HL-60 (cell line): ENCODE measurements around the gene RGS6.

Source experiments
- DNase-seq, 2 experiments: peaks; one replicate each; pipeline ENCODE4 v3.0.0-alpha.2; 2010 to 2020; ENCODE audit warnings: low read depth in 1 of 2, low spot score in 1 of 2
- H3K27ac ChIP-seq: fragments of 250-450 bp; sonication (Bioruptor Pico); replicated peaks from 2 replicates; pipeline ENCODE4 v1.5.1; 2020; ENCODE audit warnings: mild to moderate bottlenecking, moderate library complexity
- H3K27me3 ChIP-seq: fragments of 250-450 bp; sonication (Bioruptor Pico); 2 replicates; pipeline ENCODE4 v1.5.1; 2021; ENCODE audit warnings: mild to moderate bottlenecking, moderate library complexity; ENCODE audit not compliant: insufficient read depth, poor library complexity, severe bottlenecking
- H3K4me3 ChIP-seq: replicated peaks from 2 replicates; pipeline ENCODE4 v1.5.1; 2011; ENCODE audit warnings: mild to moderate bottlenecking, control low read depth, low read length; ENCODE audit not compliant: insufficient read depth
- GABPA ChIP-seq: IDR thresholded peaks from 2 replicates; pipeline ENCODE4 v1.6.1; 2012; ENCODE audit warnings: low read depth
- POLR2AphosphoS5 ChIP-seq: IDR thresholded peaks from 2 replicates; pipeline ENCODE4 v1.6.1; 2012; ENCODE audit warnings: low read depth
- SPI1 ChIP-seq: IDR thresholded peaks from 2 replicates; pipeline ENCODE4 v1.6.1; 2012; ENCODE audit warnings: low read depth, mild to moderate bottlenecking, borderline replicate concordance
- TF ChIP-seq, protein P1 (sequence below): IDR thresholded peaks from one replicate; pipeline ENCODE4 v1.5.1; 2011; ENCODE audit warnings: low read length, control low read depth, inconsistent platforms; ENCODE audit not compliant: insufficient read depth
- TF ChIP-seq, protein P2 (sequence below): IDR thresholded peaks from 2 replicates; pipeline ENCODE4 v1.6.1; 2012; ENCODE audit warnings: low read depth; ENCODE audit not compliant: insufficient replicate concordance

The RGS6 gene

GRCh38 chr14:72057701-72058285 lies 125.6 kb downstream of the RGS6 start:
- TF ChIP-seq SPI1: no peak
- TF ChIP-seq, protein P1, sequence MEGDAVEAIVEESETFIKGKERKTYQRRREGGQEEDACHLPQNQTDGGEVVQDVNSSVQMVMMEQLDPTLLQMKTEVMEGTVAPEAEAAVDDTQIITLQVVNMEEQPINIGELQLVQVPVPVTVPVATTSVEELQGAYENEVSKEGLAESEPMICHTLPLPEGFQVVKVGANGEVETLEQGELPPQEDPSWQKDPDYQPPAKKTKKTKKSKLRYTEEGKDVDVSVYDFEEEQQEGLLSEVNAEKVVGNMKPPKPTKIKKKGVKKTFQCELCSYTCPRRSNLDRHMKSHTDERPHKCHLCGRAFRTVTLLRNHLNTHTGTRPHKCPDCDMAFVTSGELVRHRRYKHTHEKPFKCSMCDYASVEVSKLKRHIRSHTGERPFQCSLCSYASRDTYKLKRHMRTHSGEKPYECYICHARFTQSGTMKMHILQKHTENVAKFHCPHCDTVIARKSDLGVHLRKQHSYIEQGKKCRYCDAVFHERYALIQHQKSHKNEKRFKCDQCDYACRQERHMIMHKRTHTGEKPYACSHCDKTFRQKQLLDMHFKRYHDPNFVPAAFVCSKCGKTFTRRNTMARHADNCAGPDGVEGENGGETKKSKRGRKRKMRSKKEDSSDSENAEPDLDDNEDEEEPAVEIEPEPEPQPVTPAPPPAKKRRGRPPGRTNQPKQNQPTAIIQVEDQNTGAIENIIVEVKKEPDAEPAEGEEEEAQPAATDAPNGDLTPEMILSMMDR: no peak
- TF ChIP-seq POLR2AphosphoS5: no peak
- TF ChIP-seq, protein P2, sequence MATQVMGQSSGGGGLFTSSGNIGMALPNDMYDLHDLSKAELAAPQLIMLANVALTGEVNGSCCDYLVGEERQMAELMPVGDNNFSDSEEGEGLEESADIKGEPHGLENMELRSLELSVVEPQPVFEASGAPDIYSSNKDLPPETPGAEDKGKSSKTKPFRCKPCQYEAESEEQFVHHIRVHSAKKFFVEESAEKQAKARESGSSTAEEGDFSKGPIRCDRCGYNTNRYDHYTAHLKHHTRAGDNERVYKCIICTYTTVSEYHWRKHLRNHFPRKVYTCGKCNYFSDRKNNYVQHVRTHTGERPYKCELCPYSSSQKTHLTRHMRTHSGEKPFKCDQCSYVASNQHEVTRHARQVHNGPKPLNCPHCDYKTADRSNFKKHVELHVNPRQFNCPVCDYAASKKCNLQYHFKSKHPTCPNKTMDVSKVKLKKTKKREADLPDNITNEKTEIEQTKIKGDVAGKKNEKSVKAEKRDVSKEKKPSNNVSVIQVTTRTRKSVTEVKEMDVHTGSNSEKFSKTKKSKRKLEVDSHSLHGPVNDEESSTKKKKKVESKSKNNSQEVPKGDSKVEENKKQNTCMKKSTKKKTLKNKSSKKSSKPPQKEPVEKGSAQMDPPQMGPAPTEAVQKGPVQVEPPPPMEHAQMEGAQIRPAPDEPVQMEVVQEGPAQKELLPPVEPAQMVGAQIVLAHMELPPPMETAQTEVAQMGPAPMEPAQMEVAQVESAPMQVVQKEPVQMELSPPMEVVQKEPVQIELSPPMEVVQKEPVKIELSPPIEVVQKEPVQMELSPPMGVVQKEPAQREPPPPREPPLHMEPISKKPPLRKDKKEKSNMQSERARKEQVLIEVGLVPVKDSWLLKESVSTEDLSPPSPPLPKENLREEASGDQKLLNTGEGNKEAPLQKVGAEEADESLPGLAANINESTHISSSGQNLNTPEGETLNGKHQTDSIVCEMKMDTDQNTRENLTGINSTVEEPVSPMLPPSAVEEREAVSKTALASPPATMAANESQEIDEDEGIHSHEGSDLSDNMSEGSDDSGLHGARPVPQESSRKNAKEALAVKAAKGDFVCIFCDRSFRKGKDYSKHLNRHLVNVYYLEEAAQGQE: no peak
- no peak for TF ChIP-seq GABPA
- Histone ChIP-seq H3K27ac (no peak overlapping the region), H3K27me3 (no peaks in the 10 kb centered on the region), H3K4me3 (no peak overlapping the region)
- no peak for DNase-seq

DNA sequence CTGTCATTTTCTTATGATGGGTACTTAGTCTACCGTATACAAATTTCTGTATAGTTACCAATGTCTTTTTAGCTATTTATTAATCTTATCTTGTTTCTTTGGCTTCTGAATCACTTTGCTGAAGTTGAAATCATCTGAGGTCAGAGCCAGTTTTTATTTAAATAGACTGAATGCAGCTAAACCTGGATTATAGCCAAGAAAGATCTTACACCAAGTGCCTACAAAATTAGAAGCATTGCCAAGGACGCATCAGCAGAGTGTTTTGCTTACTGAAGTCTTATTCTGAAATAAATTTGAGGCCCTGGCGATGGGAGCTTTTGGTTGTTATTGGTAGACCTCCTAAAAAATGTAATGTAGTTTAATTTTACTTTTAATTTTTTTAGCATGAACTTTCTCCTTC lies 128.2 kb downstream of the RGS6 start:
- H3K27me3 ChIP-seq: no peaks in the 10 kb centered on the region
- H3K4me3 ChIP-seq: no peak overlapping the region
- no peak overlapping the region for H3K27ac ChIP-seq
- TF ChIP-seq, protein P2: no peak
- TF ChIP-seq, protein P1: no peak
- TF ChIP-seq GABPA (no peak), POLR2AphosphoS5 (no peak), SPI1 (no peak)
- DNase-seq: no peak

DNA sequence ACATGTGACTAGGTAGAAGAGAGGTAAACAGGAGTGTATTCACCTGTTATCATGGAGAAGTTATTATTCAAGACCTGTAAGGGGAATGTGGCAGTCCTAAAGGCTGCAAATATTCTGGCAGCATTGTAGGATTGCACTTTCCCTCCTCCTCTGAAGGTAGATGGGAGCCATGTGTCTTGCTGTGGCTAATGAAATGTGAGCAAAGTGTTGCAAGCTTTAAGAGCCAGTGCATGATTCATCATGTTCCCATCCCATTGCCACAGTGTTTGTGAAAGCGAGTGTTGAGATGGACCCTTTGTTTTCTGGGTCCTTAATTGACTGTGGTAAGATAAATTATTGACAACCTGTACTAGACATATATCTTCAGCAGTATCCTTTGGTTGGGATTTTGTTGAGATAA lies 128.7 kb downstream of the RGS6 start:
- H3K27me3 ChIP-seq: no peaks in the 10 kb centered on the region
- no peak overlapping the region for H3K4me3 ChIP-seq
- no peak overlapping the region for H3K27ac ChIP-seq
- no peak for DNase-seq
- TF ChIP-seq, protein P2: no peak
- TF ChIP-seq GABPA (no peak), POLR2AphosphoS5 (no peak), SPI1 (no peak)
- TF ChIP-seq, protein P1: no peak
